22Rv1 (cell line): ENCODE measurements around the gene FAM13C.

Experiments used
- CTCF ChIP-seq: fragments of 450-650 bp; IDR thresholded peaks from 2 replicates; pipeline ENCODE4 v1.5.1; 2017; ENCODE audit warnings: mild to moderate bottlenecking
- ZFX ChIP-seq: fragments of 450-650 bp; IDR thresholded peaks from 2 replicates; pipeline ENCODE4 v1.6.1; 2017; ENCODE audit warnings: antibody characterized with exemption, borderline replicate concordance

GRCh38 chr10:59273445-59273844 is 88.9 kb downstream of the FAM13C start:
- no peak for TF ChIP-seq CTCF
- TF ChIP-seq ZFX: no peak
